ENCODE results near the gene SLC52A1.
"Not testable (repeated sequence)": the region's sequence is repeated elsewhere in the genome, so short reads cannot be mapped to it uniquely, and the experiment has no call there.

The SLC52A1 gene

GRCh38 chr17:5031365-5032082 is 3.7 kb downstream of the SLC52A1 start:
- Histone ChIP-seq H2AFZ (ENCODE audit: low read length) (no peak overlapping the region; the same call in 1 of the 2 replicates), H3K27ac (ENCODE audit: low read depth, low read length, poor library complexity, severe bottlenecking) (no peak overlapping the region), H4K20me1 (ENCODE audit: insufficient read depth, low read length) (no peaks in the 10 kb centered on the region), H3K9me3 (ENCODE audit: low read length) (no peaks in the 10 kb centered on the region), H3K9ac (ENCODE audit: low read length) (peak overlapping the region; percentile 49), H3F3A (ENCODE audit: insufficient read depth, low read length) (no peaks in the 10 kb centered on the region), H3K4me1 (ENCODE audit: insufficient read depth, low read length, severe bottlenecking) (peaks cover 25% of the 10 kb centered on the region), H3K4me3 (ENCODE audit: low read depth, low read length, poor library complexity, severe bottlenecking) (peak overlapping the region; percentile 50), H3K4me2 (ENCODE audit: low read length) (peak overlapping the region; percentile 68), H3K36me3 (ENCODE audit: insufficient read depth, low read length) (no peaks in the 10 kb centered on the region), H3K9me2 (ENCODE audit: low read depth, low read length) (no peaks in the 10 kb centered on the region), H3K79me2 (ENCODE audit: insufficient read depth, low read length) (no peaks in the 10 kb centered on the region), H3K27me3 (ENCODE audit: insufficient read depth, low read length) (no peaks in the 10 kb centered on the region)
- TF ChIP-seq EZH2 (IDR thresholded peaks at IDR 0.05; ENCODE audit: borderline replicate concordance, low read length) (no peak), CTCF (IDR thresholded peaks at IDR 0.05; ENCODE audit: low read length) (peak; percentile 66)

- not testable (repeated sequence) for H3K9me2 ChIP-seq (ENCODE audit: low read depth, low read length)
These were observed 5.1 kb downstream of the SLC52A1 start for GRCh38 chr17:5030168-5030567.

GRCh38 chr17:5027916-5028315 is 7.3 kb downstream of the SLC52A1 start:
- H3K9me3 ChIP-seq (ENCODE audit: low read length): no peaks in the 10 kb centered on the region
- TF ChIP-seq EZH2 (IDR thresholded peaks at IDR 0.05; ENCODE audit: borderline replicate concordance, low read length) (no peak), CTCF (IDR thresholded peaks at IDR 0.05; ENCODE audit: low read length) (no peak)
- H3K4me3 ChIP-seq (ENCODE audit: low read depth, low read length, poor library complexity, severe bottlenecking): no peak overlapping the region

More at GRCh38 chr17:5030168-5030567, 5.1 kb downstream of the SLC52A1 start:
- H3K4me1 ChIP-seq (ENCODE audit: insufficient read depth, low read length, severe bottlenecking): peaks cover 22% of the 10 kb centered on the region
- not testable (repeated sequence) for H3F3A ChIP-seq (ENCODE audit: insufficient read depth, low read length); H3K79me2 ChIP-seq (ENCODE audit: insufficient read depth, low read length); H3K9ac ChIP-seq (ENCODE audit: low read length); H3K4me3 ChIP-seq (ENCODE audit: low read depth, low read length, poor library complexity, severe bottlenecking); H3K36me3 ChIP-seq (ENCODE audit: insufficient read depth, low read length); H3K4me2 ChIP-seq (ENCODE audit: low read length); H3K9me3 ChIP-seq (ENCODE audit: low read length); H4K20me1 ChIP-seq (ENCODE audit: insufficient read depth, low read length); H3K27me3 ChIP-seq (ENCODE audit: insufficient read depth, low read length); H2AFZ ChIP-seq (ENCODE audit: low read length); H3K27ac ChIP-seq (ENCODE audit: low read depth, low read length, poor library complexity, severe bottlenecking)

GRCh38 chr17:5027299-5027698 is 7.9 kb downstream of the SLC52A1 start:
- no peaks in the 10 kb centered on the region for H3K79me2 ChIP-seq (ENCODE audit: insufficient read depth, low read length)
- no peaks in the 10 kb centered on the region for H3K9me3 ChIP-seq (ENCODE audit: low read length)
- no peaks in the 10 kb centered on the region for H4K20me1 ChIP-seq (ENCODE audit: insufficient read depth, low read length)
- H3K36me3 ChIP-seq (ENCODE audit: insufficient read depth, low read length): peaks cover 6% of the 10 kb centered on the region
- H3F3A ChIP-seq (ENCODE audit: insufficient read depth, low read length): no peaks in the 10 kb centered on the region
- H3K4me1 ChIP-seq (ENCODE audit: insufficient read depth, low read length, severe bottlenecking): peaks cover 14% of the 10 kb centered on the region
- H3K4me2 ChIP-seq (ENCODE audit: low read length): no peak overlapping the region
- no peak overlapping the region for H3K9ac ChIP-seq (ENCODE audit: low read length)
- no peak for TF ChIP-seq EZH2 (IDR thresholded peaks at IDR 0.05; ENCODE audit: borderline replicate concordance, low read length)
- no peak for TF ChIP-seq CTCF (IDR thresholded peaks at IDR 0.05; ENCODE audit: low read length)
- H3K9me2 ChIP-seq (ENCODE audit: low read depth, low read length): no peaks in the 10 kb centered on the region
- H3K4me3 ChIP-seq (ENCODE audit: low read depth, low read length, poor library complexity, severe bottlenecking): no peak overlapping the region
- no peaks in the 10 kb centered on the region for H3K27me3 ChIP-seq (ENCODE audit: insufficient read depth, low read length)
- no peak overlapping the region for H2AFZ ChIP-seq (ENCODE audit: low read length)
- no peak overlapping the region for H3K27ac ChIP-seq (ENCODE audit: low read depth, low read length, poor library complexity, severe bottlenecking)

More at GRCh38 chr17:5027916-5028315, 7.3 kb downstream of the SLC52A1 start:
- H3K4me2 ChIP-seq (ENCODE audit: low read length): no peak overlapping the region
- peaks cover under 1% of the 10 kb centered on the region; the same call in 1 of the 2 replicates for H3K36me3 ChIP-seq (ENCODE audit: insufficient read depth, low read length)
- no peaks in the 10 kb centered on the region for H3K9me2 ChIP-seq (ENCODE audit: low read depth, low read length)
- no peaks in the 10 kb centered on the region for H3K27me3 ChIP-seq (ENCODE audit: insufficient read depth, low read length)
- no peak overlapping the region for H3K27ac ChIP-seq (ENCODE audit: low read depth, low read length, poor library complexity, severe bottlenecking)
- H4K20me1 ChIP-seq (ENCODE audit: insufficient read depth, low read length): no peaks in the 10 kb centered on the region
- H3K4me1 ChIP-seq (ENCODE audit: insufficient read depth, low read length, severe bottlenecking): peaks cover 14% of the 10 kb centered on the region
- H2AFZ ChIP-seq (ENCODE audit: low read length): no peak overlapping the region
- no peaks in the 10 kb centered on the region for H3K79me2 ChIP-seq (ENCODE audit: insufficient read depth, low read length)
- no peak overlapping the region for H3K9ac ChIP-seq (ENCODE audit: low read length)
- H3F3A ChIP-seq (ENCODE audit: insufficient read depth, low read length): no peaks in the 10 kb centered on the region
